Measurements from ENCODE around the gene ERBB4. TPM values are rescaled to one million over a fixed set of nuclear protein-coding genes. Genes with fewer than 3 reads are reported as not detected.

ERBB4 gene
- total RNA-seq (ENCODE audit: insufficient read depth, low replicate concordance) = 5.5 TPM

DNA sequence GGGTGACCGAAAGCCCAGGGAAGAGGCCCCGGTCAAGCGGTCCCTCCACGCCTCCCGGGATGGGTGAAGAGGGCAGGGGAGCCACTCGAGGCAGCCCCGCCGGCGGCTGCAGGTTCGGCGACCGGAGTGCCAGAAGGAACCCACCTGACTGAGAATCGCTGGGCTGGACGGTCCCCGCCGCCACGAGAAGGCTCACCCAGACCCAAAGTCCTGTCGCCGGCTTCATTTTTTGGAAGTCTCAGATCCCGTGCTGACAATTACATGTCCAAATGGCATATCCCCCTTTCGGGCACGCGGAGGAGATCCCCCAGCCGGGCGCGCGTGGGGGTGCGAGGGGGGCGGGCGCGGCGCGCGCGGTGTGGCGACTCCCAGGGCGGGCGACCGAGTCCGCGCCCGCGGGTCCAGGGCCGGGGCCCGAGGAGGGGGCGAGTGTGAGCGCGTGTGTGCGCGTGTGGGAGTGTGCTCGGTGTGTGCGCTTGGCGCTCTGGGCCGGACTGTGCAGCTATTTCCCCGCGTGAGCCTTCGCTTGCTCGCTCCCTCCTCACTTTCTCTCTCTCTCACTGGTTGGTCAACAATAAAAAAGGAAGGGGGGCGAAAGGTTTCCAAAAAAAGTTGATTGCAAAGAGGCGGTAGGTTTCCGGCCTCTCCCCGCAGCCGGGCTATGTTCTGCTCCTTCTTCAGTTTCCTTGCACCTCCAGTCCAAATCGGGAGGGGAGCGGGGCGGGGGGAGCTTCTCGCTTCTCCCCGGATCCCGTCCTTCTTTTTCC lies at the start of gene ERBB4:
ERBB4 (minus strand) TSS at position 498 of the 767 bp plus-strand sequence; CDS start at position 226, 272 bp downstream.
- peak; percentile 41 for DNase-seq (ENCODE audit: low spot score)

DNA sequence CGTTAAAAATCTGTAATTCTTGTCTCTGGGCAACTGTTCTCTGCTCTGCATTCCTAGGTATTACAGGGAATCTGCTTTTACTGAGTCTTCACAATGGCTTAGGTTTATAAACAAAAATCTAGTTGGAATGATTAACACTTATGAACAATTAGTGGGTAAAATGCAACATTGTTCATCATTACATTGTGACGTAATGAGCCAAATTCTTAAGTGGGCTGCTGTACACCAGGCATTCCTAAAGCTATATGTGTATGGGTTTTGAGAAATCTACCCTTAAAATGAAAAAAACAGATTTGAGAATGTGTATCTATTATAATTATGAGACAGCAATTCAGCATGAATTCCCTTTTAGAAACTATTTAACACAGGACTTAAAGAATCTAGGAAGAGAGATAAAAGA lies 41.5 kb upstream of the ERBB4 start:
- DNase-seq (ENCODE audit: low spot score) = no peak

DNA sequence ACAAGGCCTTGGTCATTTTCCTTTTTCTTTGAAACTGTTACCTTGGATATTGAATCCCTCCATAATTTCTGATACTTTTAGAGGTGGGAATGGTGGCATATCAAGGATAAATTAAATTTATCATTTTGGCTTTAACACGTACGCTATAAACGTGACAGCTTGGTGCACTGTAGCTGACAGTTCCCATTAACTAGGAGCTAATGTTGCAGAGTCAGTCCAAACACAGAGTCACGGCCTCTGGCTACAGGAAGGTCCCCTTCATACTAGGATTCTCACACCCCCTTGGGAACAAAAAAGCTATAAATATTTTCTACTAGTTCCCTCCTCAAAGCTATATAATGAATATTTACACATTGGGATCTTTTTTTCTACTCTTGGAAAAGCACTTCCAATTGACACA lies 17.7 kb upstream of the ERBB4 start:
- no peak for DNase-seq (ENCODE audit: low spot score)

DNA sequence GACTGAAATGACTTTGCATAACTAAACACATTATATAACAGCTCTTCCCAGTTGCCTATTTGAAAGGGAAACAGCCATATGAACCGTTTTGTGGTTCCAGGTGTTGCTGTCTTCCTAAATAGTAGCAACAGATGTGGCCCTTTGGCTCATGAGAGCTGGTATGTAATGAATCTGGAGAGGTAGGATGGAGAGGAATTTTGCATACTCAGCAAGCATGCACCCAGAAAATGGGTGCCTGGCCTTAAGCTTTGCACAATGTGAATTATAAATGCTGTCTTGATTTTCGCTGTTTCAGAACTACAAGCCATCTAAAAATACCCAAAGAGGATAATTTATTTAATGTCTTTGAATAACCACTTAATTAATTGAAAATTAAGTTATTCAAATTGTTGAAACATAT lies 15.6 kb upstream of the ERBB4 start:
- DNase-seq (ENCODE audit: low spot score) = no peak

DNA sequence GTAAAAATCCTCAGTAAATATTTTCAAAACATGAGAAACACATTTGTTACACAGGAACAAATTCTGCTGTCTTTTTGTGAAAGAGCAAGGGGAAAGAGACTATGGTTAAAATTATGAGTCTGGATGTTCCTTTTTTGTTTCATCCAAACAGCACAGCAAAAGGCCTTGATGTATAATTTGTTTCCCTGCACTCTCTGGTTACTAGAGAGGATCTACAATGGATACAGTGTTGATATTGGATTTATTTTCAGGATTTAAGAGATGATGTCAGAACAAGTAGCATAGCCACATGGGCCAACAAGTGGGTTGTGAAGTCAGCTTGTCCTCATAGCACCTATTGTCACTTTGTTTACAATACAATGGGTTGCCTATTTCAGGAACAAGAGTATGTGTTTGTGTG lies 11.3 kb upstream of the ERBB4 start:
- DNase-seq (ENCODE audit: low spot score) = no peak

DNA sequence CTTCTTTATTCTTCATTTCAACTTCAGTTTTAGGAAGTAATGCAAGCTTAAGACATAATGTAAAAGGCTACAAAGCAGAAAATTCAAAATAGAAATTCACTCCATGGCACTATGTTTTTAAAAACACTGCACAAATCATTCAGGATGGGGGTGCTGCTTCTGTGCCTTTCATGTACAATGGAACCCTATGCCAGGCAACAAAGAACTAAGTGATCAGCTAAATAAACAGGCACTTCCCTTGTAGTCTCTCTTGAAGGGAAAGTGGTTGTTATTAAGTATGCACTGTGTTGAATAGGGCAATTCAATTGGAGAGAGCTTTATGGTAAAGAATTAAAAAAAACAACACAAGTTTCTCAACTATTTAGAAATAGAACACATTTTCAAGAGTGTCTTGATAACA lies 10.9 kb upstream of the ERBB4 start:
- no peak for DNase-seq (ENCODE audit: low spot score)

DNA sequence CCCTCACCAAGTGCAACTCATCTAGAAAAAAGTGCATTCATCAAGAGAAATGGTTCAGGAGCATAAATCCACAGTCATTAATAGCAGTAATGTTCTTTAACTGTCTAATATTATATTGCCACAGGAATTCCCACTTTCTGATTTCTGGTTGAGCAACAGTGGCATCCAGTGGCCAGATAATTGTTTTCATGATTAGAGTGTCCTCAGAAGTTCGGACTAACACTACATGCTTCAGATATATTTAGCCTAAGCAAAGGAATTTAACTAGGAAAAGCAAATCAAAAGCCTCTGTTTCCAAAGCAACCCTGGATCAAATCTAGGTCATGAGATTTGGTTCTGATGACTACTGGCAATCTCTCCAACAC lies 9.8 kb upstream of the ERBB4 start:
- peak; percentile 74 for DNase-seq (ENCODE audit: low spot score)

DNA sequence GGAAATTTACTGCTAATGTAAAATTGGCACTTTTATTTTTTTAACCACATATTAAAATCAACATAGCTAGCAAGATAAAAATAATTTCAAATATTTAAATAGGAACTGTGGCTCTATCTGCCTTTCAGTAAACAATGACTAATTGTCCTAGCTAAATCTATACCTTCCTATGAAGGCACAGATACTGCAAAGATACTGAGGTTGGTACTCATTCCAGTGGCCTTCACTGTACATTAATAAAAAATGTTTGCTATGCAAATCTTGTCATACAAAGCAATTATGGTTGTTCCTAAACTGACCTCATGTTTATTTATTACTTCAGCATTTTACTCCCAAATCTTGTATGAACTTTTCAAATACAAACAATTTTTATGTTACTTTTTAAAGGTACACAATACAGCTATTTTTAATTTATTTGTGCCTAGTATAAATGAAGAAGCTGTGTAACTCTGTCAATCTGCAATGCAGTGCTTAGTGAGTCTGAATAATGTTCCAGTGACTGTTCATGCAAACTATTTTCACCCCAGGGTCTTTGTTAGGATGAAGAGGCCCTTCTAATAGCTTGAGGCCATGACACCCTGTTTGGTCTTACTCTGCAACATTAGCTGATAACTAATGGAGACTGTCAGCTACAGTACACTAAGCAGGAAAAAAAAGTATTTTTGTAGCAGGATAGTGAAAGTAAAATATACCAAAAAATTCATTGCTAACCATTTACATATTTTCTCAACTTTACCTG lies 9.3 kb upstream of the ERBB4 start:
- DNase-seq (ENCODE audit: low spot score) = no peak

DNA sequence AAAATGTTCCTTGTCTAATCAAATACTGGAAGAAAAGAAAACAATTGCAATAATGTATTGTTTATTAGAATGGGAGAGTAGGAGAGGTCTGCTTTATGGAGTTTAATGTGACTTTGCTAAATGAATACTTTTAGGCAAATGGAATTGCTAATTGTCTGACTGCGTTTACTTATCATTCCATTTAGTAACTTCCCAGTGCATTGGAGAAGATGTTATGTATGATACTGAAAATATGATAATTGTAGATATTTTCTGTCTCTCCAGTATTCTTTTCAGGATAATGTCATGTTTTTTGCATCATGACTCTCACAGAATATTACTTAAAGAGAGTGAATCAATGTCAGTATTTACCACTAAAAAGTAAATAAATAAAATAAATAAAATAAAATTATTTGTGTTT lies 8.1 kb upstream of the ERBB4 start:
- DNase-seq (ENCODE audit: low spot score) = no peak

DNA sequence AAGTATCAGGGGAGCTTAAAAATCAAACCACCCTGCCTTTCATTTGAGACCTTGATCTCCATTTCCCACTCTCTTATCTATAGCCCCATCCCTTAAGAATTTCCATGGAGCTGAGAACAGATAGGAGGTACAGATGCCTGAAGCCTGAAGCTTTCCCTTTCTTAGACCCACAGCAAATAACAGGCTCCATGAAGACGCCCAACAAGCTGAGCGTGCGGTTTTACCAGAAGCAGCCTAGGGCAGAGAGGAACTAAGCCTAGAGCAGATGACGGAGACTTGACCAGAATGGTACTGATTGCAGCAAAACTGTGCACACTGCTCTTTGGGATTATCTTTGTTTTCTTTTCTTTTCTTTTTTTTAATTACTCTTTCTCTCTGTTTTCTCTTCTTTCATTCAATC lies 1.7 kb upstream of the ERBB4 start:
- peak; percentile 73 for DNase-seq (ENCODE audit: low spot score)

DNA sequence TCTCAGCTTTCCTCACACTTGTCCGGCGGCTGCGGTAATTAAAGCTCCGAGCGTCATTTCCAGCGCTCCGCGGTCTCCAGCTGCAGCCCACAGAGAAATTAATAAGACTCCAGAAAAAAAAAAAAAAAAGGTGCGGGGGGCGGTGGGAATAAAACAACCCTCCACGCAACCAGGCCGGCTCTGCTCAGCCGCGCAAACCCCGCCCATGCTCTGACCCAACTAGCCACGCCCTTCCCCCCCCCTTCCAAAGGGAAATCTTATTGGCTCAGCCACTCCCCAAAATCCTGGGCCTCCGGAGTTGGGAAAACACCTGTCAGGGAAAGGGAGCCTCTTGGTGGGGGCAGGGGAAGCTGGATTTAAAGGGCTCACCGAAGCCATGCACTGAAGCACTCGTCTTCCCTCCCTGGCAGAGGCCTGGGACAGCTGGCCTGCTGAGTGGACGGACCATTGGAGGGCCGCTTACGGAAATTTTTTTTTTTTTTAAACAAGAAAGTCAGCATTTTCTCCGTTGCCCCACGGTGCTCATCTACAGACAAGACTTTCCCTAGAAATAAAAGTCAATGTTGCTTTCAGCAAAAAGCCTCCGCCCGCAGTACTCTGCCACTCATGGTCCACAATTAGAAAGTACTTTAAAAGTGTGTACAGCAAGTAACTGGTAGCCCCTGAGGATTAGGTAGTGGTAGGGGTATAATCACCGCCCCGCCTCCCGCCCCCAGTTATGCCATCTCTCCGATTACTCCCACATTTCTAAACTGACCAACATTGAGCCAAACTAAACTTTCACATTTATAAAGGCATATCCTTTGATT lies 674 bp upstream of the ERBB4 start:
- peak; percentile 57 for DNase-seq (ENCODE audit: low spot score)

DNA sequence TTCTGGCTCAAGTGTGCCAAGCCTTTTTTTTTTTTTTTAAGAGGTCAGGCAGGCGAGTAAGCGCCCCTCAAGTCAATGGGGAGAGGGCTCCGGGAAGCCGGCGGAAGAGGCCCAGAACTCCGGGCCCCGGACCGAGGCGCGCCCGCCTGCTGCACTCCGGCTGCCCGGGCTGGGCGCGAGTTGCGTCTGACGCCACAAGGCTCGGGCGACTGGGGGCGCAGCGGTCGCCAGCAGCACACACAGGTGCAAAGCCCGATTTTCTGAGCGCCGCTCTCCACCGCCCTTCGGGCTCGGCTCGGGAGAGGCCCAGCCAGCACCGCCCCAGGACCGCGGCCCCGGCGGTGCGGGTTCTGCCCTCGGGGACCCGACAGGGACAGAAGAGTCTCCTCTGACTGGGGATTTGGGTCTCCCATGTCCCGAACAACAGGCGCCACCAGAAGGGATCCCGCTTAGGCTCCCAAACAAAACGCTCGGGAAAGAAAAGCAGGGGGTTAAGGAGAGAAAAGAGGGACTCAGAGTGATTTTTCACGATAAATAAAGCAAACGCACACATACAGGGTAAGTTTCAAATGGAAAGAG lies 787 bp downstream of the ERBB4 start:
- no peak for DNase-seq (ENCODE audit: low spot score)

DNA sequence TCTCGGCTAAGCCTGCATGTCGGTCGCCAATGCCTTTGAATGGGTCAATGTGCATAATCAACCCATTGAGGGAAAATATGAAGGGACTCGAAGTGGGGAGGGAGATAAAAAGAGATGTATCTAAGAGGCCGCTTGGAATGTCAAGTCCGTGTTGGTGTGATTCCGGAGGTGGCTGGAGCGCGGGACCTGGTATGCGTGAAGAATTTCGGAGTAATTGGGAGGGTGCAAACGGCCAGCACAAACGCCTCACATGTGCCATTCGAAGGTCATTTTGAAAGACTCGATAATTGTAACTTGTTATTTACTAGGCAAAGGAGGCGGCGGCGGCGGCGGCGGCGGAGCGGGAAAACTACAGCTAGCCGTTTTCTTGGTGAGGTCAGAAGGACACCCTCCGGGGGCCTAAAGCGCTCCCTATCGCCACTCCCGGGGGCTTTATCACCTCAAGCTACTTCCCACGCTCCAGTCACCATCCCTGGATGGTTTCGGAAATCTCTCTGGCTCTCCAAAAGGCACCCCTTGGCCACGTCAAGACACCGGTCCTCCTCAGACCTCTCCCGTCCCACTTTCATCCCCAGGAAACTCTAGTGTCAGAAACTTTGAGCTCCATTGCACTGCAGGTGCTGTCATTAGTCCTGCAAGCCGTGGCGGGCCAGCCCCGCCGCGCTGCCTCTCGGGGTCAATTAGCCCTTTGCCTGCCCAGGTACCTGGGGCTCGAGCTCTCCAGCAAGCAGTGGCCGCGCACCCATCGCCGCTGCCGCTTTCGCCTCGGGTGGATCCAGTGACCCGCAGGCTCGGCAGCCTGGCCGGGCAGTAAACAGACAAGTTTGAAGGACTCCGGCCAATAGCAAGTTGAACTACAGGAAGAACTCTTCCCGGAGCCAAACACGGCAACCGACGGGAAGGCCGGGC lies 1.5 kb downstream of the ERBB4 start:
- DNase-seq (ENCODE audit: low spot score) = no peak

DNA sequence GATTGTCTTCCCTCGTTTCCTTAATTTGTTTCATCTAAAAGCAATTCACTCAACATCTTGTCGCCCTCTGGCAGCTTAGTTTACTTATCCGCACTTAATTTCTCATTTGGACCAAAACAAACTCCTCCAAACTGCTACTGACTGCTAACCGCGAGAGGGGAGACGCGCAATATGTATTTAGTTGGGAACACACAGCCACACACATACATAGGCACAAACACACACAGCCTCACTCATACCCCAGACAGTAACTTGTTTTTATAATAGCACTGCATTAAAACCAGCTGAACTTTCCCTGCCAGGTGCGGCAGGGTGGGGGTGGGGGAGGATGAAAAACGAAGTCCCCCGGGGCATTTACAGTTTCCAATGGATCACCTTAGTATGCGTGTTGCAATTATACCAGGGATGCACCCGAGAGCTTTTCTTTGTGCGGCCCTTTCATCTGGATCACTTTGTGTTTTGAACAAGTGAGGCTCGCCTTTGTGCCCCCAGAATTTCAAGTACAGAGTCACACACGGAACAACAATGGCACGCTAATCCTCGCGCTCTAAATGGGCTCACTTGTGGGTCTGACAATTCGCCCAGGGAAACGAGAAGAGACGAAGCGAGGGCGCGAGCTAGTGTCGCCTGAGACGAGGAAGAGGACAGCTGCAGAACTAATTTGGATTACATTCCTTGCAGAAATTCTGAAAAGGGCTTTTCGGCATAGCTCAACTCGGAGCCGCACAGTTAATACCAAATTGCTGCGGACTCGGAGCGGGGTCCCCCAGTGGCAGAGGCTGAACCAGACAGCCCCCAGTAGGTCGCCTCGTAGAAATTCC lies 2.4 kb downstream of the ERBB4 start:
- DNase-seq (ENCODE audit: low spot score) = peak; percentile 16

DNA sequence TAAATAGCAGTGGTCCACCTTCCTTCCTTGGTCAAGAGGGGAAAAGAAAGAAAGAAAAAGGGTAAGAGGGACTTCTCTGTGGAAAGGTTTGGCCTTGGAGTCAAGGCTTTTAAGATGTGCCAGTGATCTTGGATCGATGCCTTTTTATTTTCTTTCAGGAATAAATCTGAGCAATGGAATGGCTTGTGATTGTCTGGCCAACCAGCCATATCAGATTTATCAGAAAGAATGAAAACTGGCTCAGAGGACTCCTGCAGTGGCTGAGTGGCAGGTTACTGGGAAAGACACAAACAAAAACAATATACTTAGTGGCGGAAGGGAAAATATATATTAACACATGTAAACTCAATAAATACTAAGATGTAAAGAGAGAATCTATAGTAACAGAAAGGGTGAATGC lies 4.3 kb downstream of the ERBB4 start:
- DNase-seq (ENCODE audit: low spot score) = no peak

DNA sequence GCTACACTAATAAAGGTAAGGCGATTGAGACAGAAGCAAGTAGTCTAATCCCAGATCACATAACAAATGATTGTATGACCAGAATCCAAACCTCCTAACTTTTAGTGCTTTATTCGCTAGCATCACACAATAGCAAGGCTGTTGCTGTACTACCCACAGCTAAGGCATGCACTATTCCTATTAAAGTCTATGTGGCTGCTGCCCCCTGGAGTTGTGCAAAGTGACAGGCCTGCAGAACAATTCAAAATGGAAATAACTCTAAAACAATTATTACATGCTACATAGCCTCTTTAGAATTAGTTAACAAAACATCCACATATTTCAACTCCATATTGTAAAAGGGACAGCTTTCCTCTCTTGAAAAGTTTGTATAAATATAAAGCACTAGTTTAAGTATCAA lies 6.0 kb downstream of the ERBB4 start:
- no peak for DNase-seq (ENCODE audit: low spot score)

DNA sequence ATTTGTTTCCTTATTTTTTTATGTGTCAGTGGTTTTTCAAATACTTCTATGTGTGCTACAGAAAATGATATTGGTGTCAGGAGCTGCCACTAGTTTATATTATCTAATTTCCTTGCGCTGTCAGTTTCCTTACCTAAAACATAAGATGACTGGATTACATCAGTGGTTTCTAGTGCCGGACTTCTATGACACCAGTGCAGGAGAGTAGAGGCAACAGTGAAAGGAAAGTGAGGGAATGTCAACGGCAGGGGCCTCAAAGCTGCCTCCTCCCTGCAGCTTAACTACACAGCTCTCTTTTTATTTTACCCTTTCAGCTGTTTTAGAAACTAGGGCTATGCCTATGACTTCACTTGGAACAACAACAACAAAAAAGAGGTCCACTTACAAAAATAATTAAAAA lies 6.5 kb downstream of the ERBB4 start:
- no peak for DNase-seq (ENCODE audit: low spot score)

DNA sequence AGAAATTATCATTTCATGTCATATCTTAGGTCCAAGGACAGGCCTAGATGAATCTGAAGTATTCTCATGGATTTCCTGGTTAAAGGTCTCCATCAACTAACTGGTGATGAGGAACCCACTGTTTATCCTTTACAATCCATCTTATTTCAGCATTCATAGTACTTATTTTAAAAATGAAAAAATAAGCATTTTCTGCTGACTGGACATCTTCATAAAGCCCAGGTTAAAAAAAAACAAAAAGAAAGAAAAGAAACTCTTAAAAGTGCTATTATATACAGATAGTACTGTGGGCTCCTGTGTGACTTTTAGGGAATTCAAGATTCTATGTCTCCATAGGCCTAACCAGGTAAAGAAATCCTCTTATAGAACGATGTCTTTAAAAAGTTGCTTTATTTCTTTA lies 7.1 kb downstream of the ERBB4 start:
- no peak for DNase-seq (ENCODE audit: low spot score)

DNA sequence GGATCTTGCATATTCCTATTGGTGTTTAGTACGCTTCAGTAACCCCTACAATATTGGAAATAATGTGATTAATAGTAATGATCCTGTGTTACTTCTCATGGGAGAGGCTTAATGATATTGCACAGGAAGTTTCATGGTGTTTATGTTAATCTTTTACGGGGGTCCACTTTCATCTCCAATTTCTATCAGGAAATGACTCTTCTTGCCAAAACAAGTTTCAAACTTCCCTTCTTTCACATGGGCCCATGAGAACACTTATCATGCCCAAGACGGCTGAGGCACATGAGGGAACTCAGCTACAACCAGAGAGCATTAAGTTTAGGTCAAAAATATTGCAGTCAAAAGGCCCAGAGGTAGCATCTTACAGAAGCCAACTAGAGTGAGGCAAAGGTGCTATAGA lies 7.6 kb downstream of the ERBB4 start:
- no peak for DNase-seq (ENCODE audit: low spot score)

DNA sequence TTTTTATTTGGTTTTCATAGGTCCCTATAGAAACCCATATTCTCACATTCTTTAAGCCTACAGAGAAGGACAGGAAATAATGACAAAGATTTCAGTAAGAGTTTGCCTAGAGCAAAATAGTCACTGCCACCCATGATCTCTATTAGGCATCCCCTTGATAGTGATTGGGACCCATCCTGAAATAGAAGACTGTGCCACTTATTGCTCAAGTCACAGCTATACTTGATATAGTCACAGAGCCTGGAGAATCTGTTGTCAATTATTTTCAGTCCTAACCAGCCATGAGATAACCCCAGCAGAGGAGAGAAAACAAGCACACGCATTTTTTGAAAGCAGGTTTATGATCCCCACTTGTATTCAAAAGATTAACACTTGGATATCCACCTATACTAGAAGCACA lies 8.2 kb downstream of the ERBB4 start:
- no peak for DNase-seq (ENCODE audit: low spot score)

All from umbilical cord (tissue), 2 donors.